PFSK-1 (cell line): ENCODE results near the gene OSCP1. TPM values are rescaled to one million over a fixed set of nuclear protein-coding genes. Genes with fewer than 3 reads are reported as not detected.

Source experiments
- FOXP2 ChIP-seq: optimal IDR thresholded peaks from 2 replicates; pipeline ENCODE3; 2011; ENCODE audit warnings: borderline replicate concordance, control low read depth, inconsistent platforms; ENCODE audit not compliant: insufficient read depth; ENCODE audit errors: extremely low read length, extremely low read depth
- POLR2AphosphoS5 ChIP-seq: IDR thresholded peaks from 2 replicates; pipeline ENCODE4 v1.6.1; 2012; ENCODE audit warnings: low read depth, mild to moderate bottlenecking, control low read depth, low read length, moderate library complexity
- SIN3A ChIP-seq: IDR thresholded peaks from 2 replicates; pipeline ENCODE4 v1.6.1; 2012; ENCODE audit warnings: mild to moderate bottlenecking, low read length, moderate library complexity, borderline replicate concordance; ENCODE audit not compliant: insufficient read depth
- TAF1 ChIP-seq: IDR thresholded peaks from 2 replicates; pipeline ENCODE4 v1.6.1; 2012; ENCODE audit warnings: low read length, control low read depth, borderline replicate concordance; ENCODE audit not compliant: insufficient read depth
- polyA plus RNA-seq: library from polyadenylated mRNA; unstranded; fragments of >200 nt; gene quantifications from one replicate; pipeline ENCODE4 v1.2.1, GENCODE V29; 2012; ENCODE audit warnings: low read depth, missing spikeins; ENCODE audit not compliant: insufficient read length
- TF ChIP-seq, protein P1 (sequence below), 2 experiments: IDR thresholded peaks; 2 replicates each; pipeline versions ENCODE4 v1.6.1 to v1.8.0; 2011 to 2012; ENCODE audit warnings: low read depth in 2 of 2, low read length in 2 of 2, control low read depth in 1 of 2, inconsistent platforms in 1 of 2, mild to moderate bottlenecking in 1 of 2, moderate library complexity in 1 of 2; ENCODE audit not compliant: insufficient read depth in 1 of 2

Gene OSCP1, protein sequence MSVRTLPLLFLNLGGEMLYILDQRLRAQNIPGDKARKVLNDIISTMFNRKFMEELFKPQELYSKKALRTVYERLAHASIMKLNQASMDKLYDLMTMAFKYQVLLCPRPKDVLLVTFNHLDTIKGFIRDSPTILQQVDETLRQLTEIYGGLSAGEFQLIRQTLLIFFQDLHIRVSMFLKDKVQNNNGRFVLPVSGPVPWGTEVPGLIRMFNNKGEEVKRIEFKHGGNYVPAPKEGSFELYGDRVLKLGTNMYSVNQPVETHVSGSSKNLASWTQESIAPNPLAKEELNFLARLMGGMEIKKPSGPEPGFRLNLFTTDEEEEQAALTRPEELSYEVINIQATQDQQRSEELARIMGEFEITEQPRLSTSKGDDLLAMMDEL
- polyA plus RNA-seq = 2.5 TPM

DNA sequence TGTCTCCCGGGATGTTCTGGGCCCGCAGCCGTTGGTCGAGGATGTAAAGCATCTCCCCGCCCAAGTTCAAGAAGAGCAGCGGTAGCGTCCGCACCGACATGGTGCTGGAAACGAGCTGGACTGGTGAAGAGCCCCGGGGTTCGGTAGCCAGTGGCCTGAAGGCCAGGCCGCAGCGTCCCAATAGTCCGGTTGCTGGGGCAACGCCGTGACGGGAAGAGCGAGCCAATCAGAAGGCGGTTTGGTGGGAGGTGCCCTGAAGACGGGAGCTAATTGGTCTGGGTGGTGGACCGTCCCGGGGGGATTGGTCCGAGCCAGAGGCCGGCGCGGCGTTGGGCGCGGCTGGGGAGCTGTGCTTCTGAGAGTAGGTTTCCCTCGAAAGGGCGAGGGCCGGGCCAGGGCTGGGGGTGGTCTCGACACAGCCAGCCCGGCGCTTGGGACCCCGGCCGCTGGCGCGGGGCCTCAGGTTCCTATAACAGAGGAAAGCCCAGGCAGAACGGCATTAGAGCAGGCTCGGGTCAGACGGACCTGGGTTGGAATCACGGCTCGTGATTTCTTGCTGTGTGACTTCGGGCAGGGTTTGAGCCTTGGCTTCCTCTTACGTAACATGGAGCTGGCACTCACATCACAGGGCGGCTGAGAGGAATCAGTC lies at the start of gene OSCP1:
Gene OSCP1, minus strand, starts transcription at position 182 of the 649 bp plus-strand sequence. Its CDS starts 82 bp downstream, at position 100.
- no peak for TF ChIP-seq SIN3A
- TF ChIP-seq TAF1 = peak; percentile 43; the same call in 1 of the 2 replicates
- peak; percentile 91 for TF ChIP-seq POLR2AphosphoS5
- peak; percentile 45 for TF ChIP-seq FOXP2
- TF ChIP-seq, protein P1, sequence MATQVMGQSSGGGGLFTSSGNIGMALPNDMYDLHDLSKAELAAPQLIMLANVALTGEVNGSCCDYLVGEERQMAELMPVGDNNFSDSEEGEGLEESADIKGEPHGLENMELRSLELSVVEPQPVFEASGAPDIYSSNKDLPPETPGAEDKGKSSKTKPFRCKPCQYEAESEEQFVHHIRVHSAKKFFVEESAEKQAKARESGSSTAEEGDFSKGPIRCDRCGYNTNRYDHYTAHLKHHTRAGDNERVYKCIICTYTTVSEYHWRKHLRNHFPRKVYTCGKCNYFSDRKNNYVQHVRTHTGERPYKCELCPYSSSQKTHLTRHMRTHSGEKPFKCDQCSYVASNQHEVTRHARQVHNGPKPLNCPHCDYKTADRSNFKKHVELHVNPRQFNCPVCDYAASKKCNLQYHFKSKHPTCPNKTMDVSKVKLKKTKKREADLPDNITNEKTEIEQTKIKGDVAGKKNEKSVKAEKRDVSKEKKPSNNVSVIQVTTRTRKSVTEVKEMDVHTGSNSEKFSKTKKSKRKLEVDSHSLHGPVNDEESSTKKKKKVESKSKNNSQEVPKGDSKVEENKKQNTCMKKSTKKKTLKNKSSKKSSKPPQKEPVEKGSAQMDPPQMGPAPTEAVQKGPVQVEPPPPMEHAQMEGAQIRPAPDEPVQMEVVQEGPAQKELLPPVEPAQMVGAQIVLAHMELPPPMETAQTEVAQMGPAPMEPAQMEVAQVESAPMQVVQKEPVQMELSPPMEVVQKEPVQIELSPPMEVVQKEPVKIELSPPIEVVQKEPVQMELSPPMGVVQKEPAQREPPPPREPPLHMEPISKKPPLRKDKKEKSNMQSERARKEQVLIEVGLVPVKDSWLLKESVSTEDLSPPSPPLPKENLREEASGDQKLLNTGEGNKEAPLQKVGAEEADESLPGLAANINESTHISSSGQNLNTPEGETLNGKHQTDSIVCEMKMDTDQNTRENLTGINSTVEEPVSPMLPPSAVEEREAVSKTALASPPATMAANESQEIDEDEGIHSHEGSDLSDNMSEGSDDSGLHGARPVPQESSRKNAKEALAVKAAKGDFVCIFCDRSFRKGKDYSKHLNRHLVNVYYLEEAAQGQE (IDR thresholded peaks at IDR 0.05; ENCODE audit: insufficient read depth in 1 of 2, low read depth in 2 of 2, low read length in 2 of 2) = no peak

DNA sequence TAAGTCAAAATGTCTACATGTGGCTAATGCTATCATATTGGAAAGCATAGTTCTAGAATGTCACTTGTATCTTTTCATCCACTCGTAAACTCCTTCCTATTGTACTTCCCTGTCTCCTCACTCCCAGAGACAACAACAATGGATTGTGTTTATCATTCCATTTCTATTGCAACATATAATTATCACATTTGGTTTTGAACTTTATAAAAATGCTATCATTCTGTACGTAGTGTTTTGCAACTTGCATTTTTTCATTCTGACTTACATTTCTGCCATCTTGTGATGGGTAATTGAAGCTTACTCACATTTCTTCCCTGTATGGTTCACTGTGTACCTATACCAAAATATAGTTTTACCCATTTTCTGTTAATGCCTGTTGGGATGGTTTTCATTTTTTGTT lies 47.0 kb upstream of the OSCP1 start:
- TF ChIP-seq TAF1 (no peak), FOXP2 (no peak), POLR2AphosphoS5 (no peak), SIN3A (no peak)
- TF ChIP-seq, protein P1 (IDR thresholded peaks at IDR 0.05; ENCODE audit: insufficient read depth in 1 of 2, low read depth in 2 of 2, low read length in 2 of 2) = no peak

DNA sequence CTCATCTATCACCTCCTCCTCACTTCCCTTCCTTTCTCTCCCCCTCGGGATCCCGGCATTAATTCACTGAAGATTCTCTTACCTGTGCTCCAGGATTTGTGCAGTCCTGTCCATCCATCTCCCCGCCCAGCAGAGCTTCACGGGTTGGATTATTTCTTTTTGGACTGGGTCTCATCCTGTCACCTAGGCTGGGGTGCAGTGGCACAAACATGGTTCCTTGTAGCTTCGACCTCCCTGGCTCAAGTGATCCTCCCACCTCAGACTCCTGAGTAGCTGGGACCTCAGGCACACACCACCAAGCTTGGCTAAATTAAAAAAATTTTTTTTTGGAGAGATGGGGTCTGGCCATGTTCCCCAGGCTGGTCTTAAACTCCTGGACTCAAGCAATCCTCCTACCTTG lies 44.7 kb upstream of the OSCP1 start:
- TF ChIP-seq, protein P1 (IDR thresholded peaks at IDR 0.05; ENCODE audit: insufficient read depth in 1 of 2, low read depth in 2 of 2, low read length in 2 of 2) = no peak
- TF ChIP-seq POLR2AphosphoS5 (no peak), TAF1 (no peak), FOXP2 (no peak), SIN3A (no peak)

DNA sequence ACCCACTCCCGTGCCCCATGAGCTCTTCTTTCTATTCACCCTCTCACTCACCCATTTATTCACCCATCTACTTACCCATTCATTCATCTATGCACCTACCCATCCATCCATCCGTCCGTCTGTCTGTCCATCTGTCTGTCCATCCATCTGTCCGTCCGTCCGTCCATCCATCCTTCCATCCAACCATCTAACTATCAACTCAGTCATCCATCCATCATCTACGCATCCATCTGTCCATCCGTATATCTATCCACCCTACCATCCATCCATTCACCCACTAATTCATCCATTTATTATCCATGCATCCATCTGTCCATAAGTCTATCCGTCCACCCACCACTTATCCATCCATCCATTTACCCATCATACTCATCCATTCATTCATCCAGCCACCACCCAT lies 43.3 kb upstream of the OSCP1 start:
- TF ChIP-seq TAF1 (no peak), SIN3A (no peak), FOXP2 (no peak), POLR2AphosphoS5 (no peak)
- TF ChIP-seq, protein P1 (IDR thresholded peaks at IDR 0.05; ENCODE audit: insufficient read depth in 1 of 2, low read depth in 2 of 2, low read length in 2 of 2) = no peak
